DOHH2 (cell line): ENCODE measurements around the gene SH3PXD2A.

Experiments
- CTCF ChIP-seq: fragments of 200-600 bp; sonication (generic); IDR thresholded peaks from one replicate; pipeline ENCODE4 v1.5.1; 2014; ENCODE audit warnings: antibody characterized with exemption, mild to moderate bottlenecking, low read depth, low read length; ENCODE audit not compliant: poor library complexity, severe bottlenecking
- EZH2phosphoT487 ChIP-seq: fragments of 200-600 bp; sonication (generic); IDR thresholded peaks from 2 replicates; pipeline ENCODE4 v1.6.1; 2017; ENCODE audit warnings: borderline replicate concordance, mild to moderate bottlenecking, antibody characterized with exemption, low read length, moderate library complexity, mixed read lengths

GRCh38 chr10:103578782-103579382 lies 276.5 kb downstream of the SH3PXD2A start:
- no peak for TF ChIP-seq CTCF
- TF ChIP-seq EZH2phosphoT487 = no peak
